Muscle of leg (tissue), 11 donors: Measurements from ENCODE around the gene DOK3. TPM values are rescaled to one million over a fixed set of nuclear protein-coding genes. Genes with fewer than 3 reads are reported as not detected.
A peak's percentile ranks its signal among the peaks of the same experiment; 100 is the strongest.

Experiments used
- DNase-seq: peaks from one replicate; pipeline ENCODE4 v3.0.0; 2013
- H3K27ac ChIP-seq: one replicate; pipeline ENCODE4 v1.5.1; 2013; ENCODE audit warnings: mild to moderate bottlenecking, low read length, control low read depth
- H3K27me3 ChIP-seq: one replicate; pipeline ENCODE4 v1.6.1; 2013; ENCODE audit warnings: low read length; ENCODE audit not compliant: control insufficient read depth, insufficient read depth
- H3K36me3 ChIP-seq: one replicate; pipeline ENCODE4 v1.6.1; 2013; ENCODE audit warnings: low read length; ENCODE audit not compliant: control insufficient read depth, insufficient read depth
- H3K4me1 ChIP-seq: one replicate; pipeline ENCODE4 v1.6.1; 2013; ENCODE audit warnings: low read length; ENCODE audit not compliant: control insufficient read depth, insufficient read depth
- H3K4me3 ChIP-seq: one replicate; pipeline ENCODE4 v1.5.1; 2013; ENCODE audit warnings: low read length, control low read depth
- H3K9me3 ChIP-seq: replicated peaks from 2 replicates; pipeline ENCODE4 v1.6.1; 2013; ENCODE audit warnings: low read depth, low read length; ENCODE audit not compliant: control insufficient read depth
- WGBS: methylation state at CpG from one replicate; pipeline ENCODE4 v1.1.5; 2013; ENCODE audit warnings: missing lambda C conversion rate; ENCODE audit not compliant: insufficient coverage; 5-methylcytosine and 5-hydroxymethylcytosine counted together
- polyA plus RNA-seq, 8 donors: library from polyadenylated mRNA; unstranded; fragments of 120-200 nt; gene quantifications; one replicate each; pipeline versions ENCODE4 v1.2.1 to v1.2.3, GENCODE V29; 2013; ENCODE audit warnings: inconsistent platforms in 1 of 8, low replicate concordance in 1 of 8; ENCODE audit not compliant: insufficient read length in 8 of 8, insufficient read depth in 1 of 8
- total RNA-seq: library from RNA; stranded (reverse); fragments of 120-200 nt; gene quantifications from one replicate; pipeline ENCODE4 v1.2.4, GENCODE V29; 2013

DOK3 gene
- total and polyA plus RNA-seq, 9 donors: 2.7 to 9.9 (median 6.3) TPM

DNA sequence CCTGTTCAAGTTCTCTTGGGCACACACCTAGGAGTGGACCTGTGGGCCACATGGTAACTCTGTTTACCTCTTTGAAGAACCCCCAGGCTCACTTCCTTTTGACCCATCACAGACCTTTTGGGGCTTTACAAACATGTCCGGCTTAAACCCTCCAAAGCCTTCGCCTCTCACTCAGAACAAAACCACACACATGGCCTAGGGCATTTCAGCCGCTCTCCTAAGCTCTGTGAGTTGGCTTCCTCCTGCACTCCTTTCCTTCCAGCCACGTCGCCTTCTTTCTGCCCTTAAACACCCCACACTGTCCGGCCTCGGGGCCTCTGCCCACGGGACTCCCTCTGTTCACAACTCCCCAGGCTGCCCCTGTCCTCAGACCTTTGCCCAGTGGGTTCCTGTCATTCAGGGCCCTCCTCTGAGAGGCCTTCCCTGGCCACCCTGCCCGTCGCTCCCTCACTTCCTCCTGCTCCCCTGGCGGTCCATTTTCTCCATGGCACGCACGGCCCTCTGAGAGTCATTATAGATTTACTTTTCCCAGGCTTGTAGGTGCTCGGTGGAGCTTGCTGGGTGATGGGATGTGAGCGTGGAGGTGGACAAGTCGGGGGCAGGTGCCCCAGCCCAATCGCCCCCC, 1.9 kb downstream of the DOK3 start:
- no peak for DNase-seq
- peaks cover 20% of the 10 kb centered on the region for H3K4me1 ChIP-seq
- H3K4me3 ChIP-seq: peak overlapping the region; percentile 10
- 83% methylated on average over 16 of the region's 17 CpGs for WGBS
- no peaks in the 10 kb centered on the region for H3K27me3 ChIP-seq
- peaks cover 42% of the 10 kb centered on the region for H3K36me3 ChIP-seq
- H3K9me3 ChIP-seq: no peaks in the 10 kb centered on the region
- no peak overlapping the region for H3K27ac ChIP-seq

DNA sequence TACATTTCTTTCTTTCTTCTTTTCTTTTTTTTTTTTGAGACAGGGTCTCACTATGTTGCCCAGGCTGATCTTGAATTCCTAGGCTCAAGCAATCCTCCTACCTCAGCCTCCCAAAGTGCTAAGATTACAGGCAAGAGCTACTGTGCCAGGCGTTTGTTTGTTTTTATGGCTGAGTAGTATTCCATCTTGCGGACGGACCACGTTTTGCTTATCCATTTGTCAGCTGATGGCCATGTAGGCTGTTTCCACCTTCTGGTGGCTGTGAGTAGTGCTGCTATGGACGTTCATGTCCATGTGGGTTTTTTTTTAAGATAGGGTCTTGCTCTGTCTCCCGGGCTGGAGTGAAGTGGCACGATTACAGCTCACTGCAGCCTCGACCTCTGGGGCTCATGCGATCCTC, 2.5 kb downstream of the DOK3 start:
- 81% methylated on average over 8 of the region's 9 CpGs for WGBS
- no peak overlapping the region for H3K4me3 ChIP-seq
- H3K9me3 ChIP-seq: no peaks in the 10 kb centered on the region
- no peak overlapping the region for H3K27ac ChIP-seq
- peaks cover 20% of the 10 kb centered on the region for H3K4me1 ChIP-seq
- no peaks in the 10 kb centered on the region for H3K27me3 ChIP-seq
- DNase-seq: no peak
- H3K36me3 ChIP-seq: peaks cover 37% of the 10 kb centered on the region

DNA sequence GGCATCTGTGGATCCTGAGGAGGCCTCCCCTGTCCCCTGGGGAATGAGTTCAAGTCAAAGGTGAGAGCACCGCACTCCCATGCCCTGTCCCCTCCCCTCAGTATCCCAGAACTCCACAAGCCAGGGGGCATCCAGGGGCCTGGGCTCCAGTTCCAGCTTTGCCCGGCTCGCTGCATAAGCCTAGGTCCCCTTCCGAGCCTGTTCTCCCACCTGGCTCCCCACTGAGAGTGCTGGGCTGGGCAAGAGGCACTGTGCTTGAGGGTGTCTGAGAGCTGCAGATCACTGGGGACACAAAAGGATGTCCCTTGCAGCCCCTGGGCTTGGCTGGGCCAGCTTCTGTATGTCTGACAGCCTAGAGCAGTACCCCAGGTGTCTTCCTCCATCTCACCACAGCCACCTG, 4.6 kb downstream of the DOK3 start:
- DNase-seq: no peak
- no peak overlapping the region for H3K27ac ChIP-seq
- no peaks in the 10 kb centered on the region for H3K27me3 ChIP-seq
- H3K4me3 ChIP-seq: no peak overlapping the region
- peaks cover 31% of the 10 kb centered on the region for H3K4me1 ChIP-seq
- WGBS: no CpG with 5 or more reads among the region's 4 CpGs
- H3K9me3 ChIP-seq: no peaks in the 10 kb centered on the region
- peaks cover 16% of the 10 kb centered on the region for H3K36me3 ChIP-seq

GRCh38 chr5:177504086-177505056, 5.3 kb downstream of the DOK3 start:
- DNase-seq: no peak
- H3K9me3 ChIP-seq: no peaks in the 10 kb centered on the region
- H3K4me1 ChIP-seq: peaks cover 29% of the 10 kb centered on the region
- peaks cover 16% of the 10 kb centered on the region for H3K36me3 ChIP-seq
- no peak overlapping the region for H3K4me3 ChIP-seq
- H3K27me3 ChIP-seq: no peaks in the 10 kb centered on the region
- 92% methylated on average over 47 of the region's 47 CpGs for WGBS
- H3K27ac ChIP-seq: no peak overlapping the region

- H3K27ac ChIP-seq: no peak overlapping the region
- H3K4me1 ChIP-seq: peaks cover 25% of the 10 kb centered on the region
- no peaks in the 10 kb centered on the region for H3K9me3 ChIP-seq
- peaks cover 4% of the 10 kb centered on the region for H3K27me3 ChIP-seq
- WGBS: 82% methylated on average over 20 of the region's 24 CpGs
- no peak for DNase-seq
- H3K4me3 ChIP-seq: no peak overlapping the region
- H3K36me3 ChIP-seq: peaks cover 16% of the 10 kb centered on the region
These were observed 6.1 kb downstream of the DOK3 start for GRCh38 chr5:177503351-177504085.

DNA sequence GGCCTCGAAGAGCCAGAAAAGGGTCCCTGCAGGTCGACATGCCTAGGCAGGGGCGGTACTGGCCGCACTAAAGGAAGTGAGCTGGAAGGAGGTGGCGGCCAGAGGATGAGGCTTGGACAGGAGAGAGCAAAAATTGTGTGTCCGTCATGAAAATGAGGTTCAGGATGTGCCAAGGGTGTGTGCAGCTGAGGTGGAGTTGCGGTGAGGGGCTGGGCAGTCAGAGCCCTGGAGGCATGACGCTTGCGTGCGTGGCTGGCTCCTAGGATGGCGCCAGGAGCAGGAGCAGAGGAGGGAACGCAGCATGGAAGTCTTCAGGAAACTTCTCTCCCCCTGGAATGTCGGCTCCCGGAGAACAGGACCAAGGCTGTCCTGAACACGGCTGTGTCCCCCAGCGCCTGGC, 6.7 kb downstream of the DOK3 start:
- Histone ChIP-seq H3K27ac (no peak overlapping the region), H3K36me3 (peaks cover 16% of the 10 kb centered on the region), H3K27me3 (peaks cover 4% of the 10 kb centered on the region), H3K4me1 (peaks cover 31% of the 10 kb centered on the region), H3K4me3 (no peak overlapping the region), H3K9me3 (no peaks in the 10 kb centered on the region)
- DNase-seq: no peak
- WGBS: 84% methylated on average over 16 of the region's 16 CpGs

DNA sequence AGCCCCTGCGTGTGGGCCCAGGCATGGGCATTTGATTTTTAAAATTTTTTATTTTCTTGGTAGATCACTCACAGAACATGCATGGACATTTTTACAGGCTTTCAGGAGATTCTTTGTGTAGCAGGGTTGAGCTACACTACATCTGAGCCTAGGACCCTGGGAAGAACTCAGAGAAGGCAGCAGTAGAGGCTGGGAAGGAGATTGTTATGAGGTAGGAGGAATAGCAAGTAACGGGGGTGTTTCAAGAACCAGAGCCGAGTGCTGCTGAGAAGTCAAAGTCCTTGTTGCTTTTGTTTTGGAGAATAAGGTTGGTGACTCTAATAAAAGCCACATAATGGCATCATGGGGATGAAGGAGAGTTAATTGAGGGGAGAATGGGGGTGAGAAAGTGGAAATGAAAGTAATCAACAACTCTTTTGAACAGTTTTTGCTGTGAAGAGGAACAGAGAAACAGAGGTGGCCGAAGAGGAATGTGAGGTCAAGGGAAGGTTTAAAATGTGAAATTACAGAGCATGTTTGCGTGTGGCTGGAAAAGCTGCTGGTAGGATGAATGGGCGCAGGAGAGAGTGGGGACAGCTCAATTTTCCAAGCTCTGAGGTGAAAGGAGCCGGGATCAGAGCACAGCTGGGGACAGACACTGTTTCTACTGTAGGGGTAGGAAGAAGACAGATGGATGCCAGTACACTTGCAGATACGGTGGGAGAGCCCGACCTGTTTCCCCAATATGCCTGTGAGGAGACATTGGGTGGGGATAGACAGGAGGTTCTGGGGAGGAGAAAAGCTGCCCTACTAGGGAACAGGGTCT, 7.5 kb downstream of the DOK3 start:
- no peak for DNase-seq
- no peak overlapping the region for H3K4me3 ChIP-seq
- WGBS: 56% methylated on average over 8 of the region's 9 CpGs
- no peak overlapping the region for H3K27ac ChIP-seq
- H3K27me3 ChIP-seq: peaks cover 4% of the 10 kb centered on the region
- peaks cover 34% of the 10 kb centered on the region for H3K4me1 ChIP-seq
- H3K9me3 ChIP-seq: no peaks in the 10 kb centered on the region
- H3K36me3 ChIP-seq: peaks cover 12% of the 10 kb centered on the region

DNA sequence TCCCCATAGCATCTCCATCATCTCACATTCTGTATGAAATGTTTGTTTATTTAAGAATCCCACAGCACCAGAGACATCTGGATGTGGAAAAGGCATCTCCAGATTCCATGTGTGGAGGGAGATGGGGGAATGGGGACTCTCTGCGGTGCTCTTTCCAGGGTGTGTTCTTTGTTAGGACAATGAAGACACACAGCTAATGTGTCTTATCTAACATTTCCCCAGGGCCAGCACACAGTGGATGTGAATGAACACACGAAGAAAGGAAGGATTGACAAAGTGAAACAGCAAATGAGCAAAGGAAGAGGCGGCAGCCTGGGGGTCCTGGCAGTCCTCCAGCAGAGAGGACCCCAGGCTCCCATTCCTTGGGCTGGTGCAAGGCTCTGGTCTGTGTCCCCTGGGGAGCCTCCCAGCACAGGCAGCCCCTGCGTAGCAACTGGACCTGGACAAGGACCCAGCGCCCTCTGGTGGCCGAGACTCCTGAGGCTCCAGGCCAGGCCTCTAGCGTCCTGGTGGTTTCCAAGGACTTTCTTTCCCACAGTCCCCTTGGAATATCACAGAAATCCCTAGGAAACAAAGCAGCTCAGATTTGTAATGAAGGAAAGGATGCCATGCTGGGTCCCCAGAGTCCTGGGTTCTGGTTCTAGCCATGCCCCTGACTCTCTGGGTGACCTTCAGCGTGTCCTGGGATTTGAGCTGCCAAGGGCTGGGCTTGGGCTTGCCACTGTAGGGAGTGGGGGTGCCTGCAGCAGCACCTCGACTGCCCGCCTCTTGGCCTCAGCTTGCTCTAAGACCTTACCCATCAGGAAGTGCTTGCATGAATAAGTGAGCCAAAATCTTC, 8.7 kb downstream of the DOK3 start:
- 22% methylated on average over 7 of the region's 10 CpGs for WGBS
- H3K27ac ChIP-seq: peak overlapping the region; percentile 71

DNA sequence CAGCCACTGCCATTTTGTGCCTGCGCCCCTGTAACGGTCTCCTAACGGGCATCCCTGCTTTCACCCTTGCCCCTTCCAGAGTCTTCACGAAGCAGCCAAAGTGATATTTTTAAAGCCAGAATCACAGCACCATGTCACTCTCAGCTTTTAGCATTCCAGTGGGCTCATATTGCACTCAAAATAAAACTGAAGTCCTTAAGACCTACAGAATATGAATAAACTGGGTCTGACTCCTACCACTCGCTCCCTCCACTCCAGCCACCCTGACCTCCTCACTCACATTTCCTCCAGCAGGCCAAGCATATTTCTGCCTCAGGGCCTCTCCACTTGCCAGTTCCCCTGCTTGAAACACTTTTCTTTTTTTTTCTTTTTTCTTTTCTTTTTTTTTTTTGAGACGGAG, 9.8 kb downstream of the DOK3 start:
- 75% methylated on average over 5 of the region's 6 CpGs for WGBS
- H3K9me3 ChIP-seq: no peaks in the 10 kb centered on the region
- H3K4me3 ChIP-seq: no peak overlapping the region
- H3K36me3 ChIP-seq: peaks cover 19% of the 10 kb centered on the region
- H3K4me1 ChIP-seq: peaks cover 51% of the 10 kb centered on the region
- peaks cover 4% of the 10 kb centered on the region for H3K27me3 ChIP-seq
- no peak for DNase-seq
- peak overlapping the region; percentile 47 for H3K27ac ChIP-seq

More for the DNA sequence above, 8.7 kb downstream of the DOK3 start:
- peak; percentile 91 for DNase-seq
- Histone ChIP-seq H3K27me3 (peaks cover 4% of the 10 kb centered on the region), H3K9me3 (no peaks in the 10 kb centered on the region), H3K36me3 (peaks cover 16% of the 10 kb centered on the region), H3K4me1 (peaks cover 41% of the 10 kb centered on the region), H3K4me3 (no peak overlapping the region)
